GM23248 (cell line): ENCODE measurements around the gene CMTM8. TPM values are rescaled to one million over a fixed set of nuclear protein-coding genes. Genes with fewer than 3 reads are reported as not detected.

Experiments used
- DNase-seq: peaks from one replicate; pipeline ENCODE4 v3.0.0-alpha.2; 2015
- H2AFZ ChIP-seq: fragments of 200-600 bp; sonication (generic); 2 replicates; pipeline ENCODE4 v1.6.1; 2016; ENCODE audit warnings: antibody characterized with exemption
- H3F3A ChIP-seq: fragments of 200-600 bp; sonication (generic); 2 replicates; pipeline ENCODE4 v1.6.1; 2016; ENCODE audit warnings: mild to moderate bottlenecking, antibody characterized with exemption, mixed run types; ENCODE audit not compliant: insufficient read depth
- H3K27ac ChIP-seq: fragments of 200-600 bp; sonication (generic); 2 replicates; pipeline ENCODE4 v1.5.1; 2016; ENCODE audit warnings: mild to moderate bottlenecking
- H3K27me3 ChIP-seq: fragments of 200-600 bp; sonication (generic); replicated peaks from 2 replicates; pipeline ENCODE4 v1.6.1; 2016; ENCODE audit warnings: mild to moderate bottlenecking; ENCODE audit not compliant: insufficient read depth
- H3K36me3 ChIP-seq: fragments of 200-600 bp; sonication (generic); 2 replicates; pipeline ENCODE4 v1.6.1; 2016; ENCODE audit warnings: low read depth, mild to moderate bottlenecking
- H3K4me1 ChIP-seq: fragments of 200-600 bp; sonication (generic); 2 replicates; pipeline ENCODE4 v1.6.1; 2016; ENCODE audit warnings: mild to moderate bottlenecking; ENCODE audit not compliant: insufficient read depth
- H3K4me2 ChIP-seq: fragments of 200-600 bp; sonication (generic); one replicate; pipeline ENCODE4 v1.6.1; 2016; ENCODE audit warnings: mild to moderate bottlenecking; ENCODE audit not compliant: unreplicated experiment
- H3K4me3 ChIP-seq: fragments of 200-600 bp; sonication (generic); 2 replicates; pipeline ENCODE4 v1.5.1; 2016; ENCODE audit warnings: mild to moderate bottlenecking
- H3K79me2 ChIP-seq: fragments of 200-600 bp; sonication (generic); 2 replicates; pipeline ENCODE4 v1.6.1; 2016; ENCODE audit warnings: mild to moderate bottlenecking; ENCODE audit not compliant: insufficient read depth
- H3K9ac ChIP-seq: fragments of 200-600 bp; sonication (generic); 2 replicates; pipeline ENCODE4 v1.6.1; 2016; ENCODE audit warnings: mild to moderate bottlenecking
- H3K9me2 ChIP-seq: fragments of 200-600 bp; sonication (generic); 2 replicates; pipeline ENCODE4 v1.6.1; 2016; ENCODE audit warnings: mixed run types, mild to moderate bottlenecking, moderate library complexity; ENCODE audit not compliant: insufficient read depth
- H3K9me3 ChIP-seq: fragments of 200-600 bp; sonication (generic); one replicate; pipeline ENCODE4 v1.6.1; 2017; ENCODE audit warnings: low read depth
- H4K20me1 ChIP-seq: fragments of 200-600 bp; sonication (generic); 2 replicates; pipeline ENCODE4 v1.6.0; 2016; ENCODE audit not compliant: insufficient read depth
- EZH2 ChIP-seq: fragments of 200-600 bp; sonication (generic); IDR thresholded peaks from 2 replicates; pipeline ENCODE4 v1.6.1; 2018; ENCODE audit warnings: antibody characterized with exemption, mild to moderate bottlenecking; ENCODE audit not compliant: insufficient read depth, poor library complexity, severe bottlenecking
- EZH2phosphoT487 ChIP-seq: fragments of 200-600 bp; sonication (generic); IDR thresholded peaks from 2 replicates; pipeline ENCODE4 v1.6.1; 2018; ENCODE audit warnings: antibody characterized with exemption, moderate library complexity, mild to moderate bottlenecking, low read depth; ENCODE audit not compliant: insufficient read depth
- WGBS, 2 experiments: methylation state at CpG; one replicate each; pipeline ENCODE4 v1.1.6; 2015 to 2017; ENCODE audit warnings: low lambda C conversion rate in 2 of 2, low coverage in 1 of 2; ENCODE audit errors: missing lambda C conversion rate in 2 of 2; 5-methylcytosine and 5-hydroxymethylcytosine counted together
- in situ Hi-C: fragments of 300-500 bp; cut with MboI; formaldehyde crosslinking; loops from 2 replicates; pipeline ENCODE4 v1.15.0; 2020
- polyA plus RNA-seq: library from polyadenylated mRNA; unstranded; fragments of >200 nt; fragmentation: Nextera tagmentation; extraction: Ambion mirVana; gene quantifications from 2 replicates; pipeline ENCODE4 v1.2.1, GENCODE V29; 2016
- total RNA-seq: library from RNA; depleted of rRNA; stranded (reverse); fragments of >200 nt; shearing (Covaris generic); gene quantifications from 2 replicates; pipeline ENCODE4 v1.2.3, GENCODE V29; 2014

CMTM8 gene
- total and polyA plus RNA-seq, 2 experiments from 2014 or later = not detected

- H3F3A ChIP-seq = no peaks in the 10 kb centered on the region
- H3K4me2 ChIP-seq = no peak overlapping the region
- no peak for TF ChIP-seq EZH2phosphoT487
- TF ChIP-seq EZH2 = no peak
- in situ Hi-C loops = no loop called here
- WGBS, 2 experiments = 62% methylated on average over 4 of the region's 4 CpGs
- H3K27ac ChIP-seq = no peak overlapping the region
- no peak overlapping the region for H2AFZ ChIP-seq
- no peak overlapping the region for H3K4me3 ChIP-seq
- H3K9me2 ChIP-seq = no peaks in the 10 kb centered on the region
- no peaks in the 10 kb centered on the region for H3K36me3 ChIP-seq
- H3K9me3 ChIP-seq = no peaks in the 10 kb centered on the region
- H3K79me2 ChIP-seq = no peaks in the 10 kb centered on the region
- H3K9ac ChIP-seq = no peak overlapping the region
- no peak for DNase-seq
- peaks cover 91% of the 10 kb centered on the region for H3K27me3 ChIP-seq
- H3K4me1 ChIP-seq = no peaks in the 10 kb centered on the region
- H4K20me1 ChIP-seq = no peaks in the 10 kb centered on the region
Observed at GRCh38 chr3:32241100-32241499, 2.6 kb downstream of the CMTM8 start.

GRCh38 chr3:32243519-32243918 is 5.0 kb downstream of the CMTM8 start:
- Histone ChIP-seq H4K20me1 (no peaks in the 10 kb centered on the region), H3F3A (no peaks in the 10 kb centered on the region; the same call in 1 of the 2 replicates), H3K36me3 (no peaks in the 10 kb centered on the region), H3K27ac (no peak overlapping the region), H3K4me1 (no peaks in the 10 kb centered on the region), H3K27me3 (peaks cover 75% of the 10 kb centered on the region), H3K4me2 (no peak overlapping the region), H2AFZ (no peak overlapping the region), H3K4me3 (no peak overlapping the region), H3K9me2 (no peaks in the 10 kb centered on the region), H3K9ac (no peak overlapping the region), H3K9me3 (no peaks in the 10 kb centered on the region), H3K79me2 (no peaks in the 10 kb centered on the region)
- in situ Hi-C loops = no loop called here
- TF ChIP-seq EZH2phosphoT487 = no peak
- TF ChIP-seq EZH2 = no peak
- WGBS, 2 experiments = 71 to 75% methylated on average over 2 of the region's 2 CpGs
- no peak for DNase-seq

- 60 to 66% methylated on average over 2 of the region's 2 CpGs for WGBS, 2 experiments
- H3K4me2 ChIP-seq = no peak overlapping the region
- TF ChIP-seq EZH2phosphoT487 = no peak
- TF ChIP-seq EZH2 = no peak
Observed at GRCh38 chr3:32245200-32245599, 6.7 kb downstream of the CMTM8 start.

GRCh38 chr3:32246079-32246675 is 7.7 kb downstream of the CMTM8 start:
- peaks cover 57% of the 10 kb centered on the region for H3K27me3 ChIP-seq
- H3K9ac ChIP-seq = no peak overlapping the region
- H4K20me1 ChIP-seq = no peaks in the 10 kb centered on the region
- H3K9me2 ChIP-seq = no peaks in the 10 kb centered on the region
- no peaks in the 10 kb centered on the region for H3K79me2 ChIP-seq
- H3K36me3 ChIP-seq = no peaks in the 10 kb centered on the region
- no peak overlapping the region for H3K4me3 ChIP-seq
- H3K27ac ChIP-seq = no peak overlapping the region
- TF ChIP-seq EZH2 = no peak
- no peak for TF ChIP-seq EZH2phosphoT487
- WGBS, 2 experiments = 82 to 90% methylated on average over 4 of the region's 4 CpGs
- H3K4me2 ChIP-seq = no peak overlapping the region
- H3F3A ChIP-seq = peaks cover 11% of the 10 kb centered on the region
- no peaks in the 10 kb centered on the region for H3K9me3 ChIP-seq
- in situ Hi-C loops = no loop called here
- DNase-seq = no peak
- no peak overlapping the region for H2AFZ ChIP-seq
- peaks cover 8% of the 10 kb centered on the region for H3K4me1 ChIP-seq

More at GRCh38 chr3:32245200-32245599, 6.7 kb downstream of the CMTM8 start:
- H3K9me2 ChIP-seq = no peaks in the 10 kb centered on the region
- no peak overlapping the region for H3K9ac ChIP-seq
- H3F3A ChIP-seq = peaks cover 11% of the 10 kb centered on the region
- H3K27me3 ChIP-seq = peaks cover 61% of the 10 kb centered on the region
- no peak overlapping the region for H2AFZ ChIP-seq
- in situ Hi-C loops = no loop called here
- no peaks in the 10 kb centered on the region for H4K20me1 ChIP-seq
- no peak for DNase-seq
- no peak overlapping the region for H3K4me3 ChIP-seq
- H3K36me3 ChIP-seq = no peaks in the 10 kb centered on the region
- H3K4me1 ChIP-seq = peaks cover 8% of the 10 kb centered on the region
- no peak overlapping the region for H3K27ac ChIP-seq
- no peaks in the 10 kb centered on the region for H3K9me3 ChIP-seq
- no peaks in the 10 kb centered on the region for H3K79me2 ChIP-seq
